HG03135 (cell line): ENCODE data around the gene INO80E.
A peak's percentile ranks its signal among the peaks of the same experiment; 100 is the strongest.

ENCODE experiments used
- ATAC-seq: cut with Tn5 transposase; IDR thresholded peaks from one replicate; pipeline ENCODE4 v1.9.1; 2021; ENCODE audit warnings: mild to moderate bottlenecking, moderate library complexity; ENCODE audit not compliant: unreplicated experiment

INO80E gene

DNA sequence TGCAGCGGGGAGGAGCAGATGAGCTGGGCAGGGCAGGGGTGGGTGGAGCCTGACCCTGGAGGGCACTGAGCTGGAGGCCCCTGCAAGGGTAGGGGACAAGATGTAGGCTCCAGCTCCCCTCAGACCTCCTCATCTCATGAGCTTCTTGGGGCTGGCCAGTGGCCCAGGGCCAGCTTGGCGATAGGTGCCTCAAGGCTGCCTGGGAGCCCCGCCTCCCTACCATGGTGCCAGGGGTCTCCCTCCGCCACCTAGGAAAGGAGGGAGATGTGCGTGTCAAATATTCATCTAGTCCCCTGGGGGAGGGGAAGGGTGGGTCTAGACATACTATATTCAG is 4.5 kb upstream of the INO80E start:
- ATAC-seq = no peak

DNA sequence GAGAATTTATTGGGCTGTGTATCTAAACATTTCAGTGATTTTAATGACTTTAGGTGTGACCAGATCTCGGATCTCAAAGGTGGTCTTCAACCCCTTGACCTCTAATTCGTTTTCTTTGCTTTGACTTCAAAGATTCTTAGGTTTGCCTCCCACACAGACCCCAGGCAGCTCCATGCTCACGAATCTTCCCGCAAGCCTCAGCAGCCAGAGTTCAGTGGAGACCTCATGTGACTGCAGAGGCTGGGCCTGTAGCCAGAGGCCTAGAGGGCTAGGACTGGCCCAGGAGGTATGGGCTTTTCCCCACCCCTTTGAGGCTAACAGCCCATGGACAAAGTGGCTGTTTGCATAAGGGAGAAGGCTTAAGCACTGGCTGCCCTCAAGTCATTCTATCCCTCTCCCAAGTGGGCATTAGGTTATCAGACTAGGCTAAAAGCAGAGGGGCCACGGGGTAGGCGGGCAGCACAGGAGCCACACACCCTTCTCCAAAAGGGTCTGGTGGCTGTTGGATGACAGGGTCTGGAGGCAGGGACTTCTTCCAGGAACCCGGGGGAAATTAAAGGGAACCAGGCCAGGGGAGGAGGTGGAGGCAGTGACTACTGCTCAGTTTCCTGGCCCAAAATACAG is 3.6 kb upstream of the INO80E start:
- ATAC-seq = no peak

DNA sequence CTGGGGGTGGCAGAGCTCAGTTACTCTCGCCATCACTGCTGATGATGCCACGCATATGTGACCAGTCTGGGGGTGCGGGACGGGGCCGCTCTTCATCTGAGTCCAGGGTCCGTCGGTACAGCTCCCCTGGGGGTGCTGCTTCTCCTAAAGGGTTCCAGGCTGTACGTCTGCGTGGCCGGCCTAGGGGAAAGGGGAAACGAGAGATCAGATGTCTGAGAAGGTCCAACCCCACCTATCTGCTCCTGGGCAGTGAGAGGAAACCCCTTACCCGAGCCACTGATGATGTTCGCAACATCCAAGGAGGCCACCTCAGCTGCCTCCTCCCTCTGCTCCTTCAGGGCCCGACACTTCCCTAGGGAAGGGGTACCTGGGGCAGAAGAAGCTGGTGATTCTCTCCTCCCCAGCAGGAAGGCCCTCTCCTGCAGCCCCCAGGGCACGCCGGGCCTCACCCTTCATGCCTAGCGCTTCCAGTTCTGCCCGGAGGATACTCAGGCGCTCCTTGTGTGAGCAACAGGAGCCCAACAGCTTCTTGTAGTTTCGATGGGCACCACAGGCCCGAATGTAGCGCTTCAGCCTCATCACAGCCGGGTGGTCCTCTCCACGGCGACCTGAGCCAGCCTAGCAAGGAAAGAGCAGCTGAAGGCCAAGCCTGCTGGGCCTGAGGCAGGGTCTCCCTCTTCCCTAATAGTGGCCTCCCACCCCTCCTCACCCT is 2.7 kb upstream of the INO80E start:
- ATAC-seq = no peak

DNA sequence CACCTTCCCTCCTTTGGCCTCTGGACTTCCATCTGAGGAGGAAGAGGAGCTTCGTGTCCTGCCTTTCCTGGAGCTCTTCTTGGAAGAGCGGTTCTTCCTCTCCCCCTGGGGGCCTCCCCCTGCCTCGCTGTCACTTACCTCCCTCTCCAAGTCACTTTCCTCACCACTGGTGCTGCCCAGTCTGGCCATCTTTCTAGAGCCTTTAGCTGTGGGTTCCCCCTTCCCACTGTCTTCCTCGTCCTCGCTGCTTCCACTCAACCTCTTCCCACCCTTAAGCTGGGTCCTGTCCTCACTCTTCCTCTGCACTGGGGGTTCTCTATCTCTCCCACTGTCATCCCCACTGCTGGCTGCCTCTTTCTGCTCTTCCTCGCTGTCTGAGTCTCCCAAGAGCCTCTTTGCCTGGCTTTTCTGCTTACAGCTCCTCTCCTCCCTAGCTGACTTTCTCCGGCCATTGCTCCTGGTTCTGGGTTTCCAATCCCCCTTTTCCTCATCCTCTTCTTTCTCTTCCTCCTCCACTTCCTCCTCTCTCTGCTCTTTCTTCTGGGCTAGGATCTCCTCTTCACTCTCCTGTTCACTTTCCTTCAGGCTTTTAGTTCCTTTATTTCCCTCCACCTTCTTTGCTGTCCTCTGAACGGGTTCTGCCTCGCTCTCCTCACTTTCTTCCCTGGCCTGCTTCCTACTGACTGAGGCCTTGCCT is 2.0 kb upstream of the INO80E start:
- no peak for ATAC-seq

DNA sequence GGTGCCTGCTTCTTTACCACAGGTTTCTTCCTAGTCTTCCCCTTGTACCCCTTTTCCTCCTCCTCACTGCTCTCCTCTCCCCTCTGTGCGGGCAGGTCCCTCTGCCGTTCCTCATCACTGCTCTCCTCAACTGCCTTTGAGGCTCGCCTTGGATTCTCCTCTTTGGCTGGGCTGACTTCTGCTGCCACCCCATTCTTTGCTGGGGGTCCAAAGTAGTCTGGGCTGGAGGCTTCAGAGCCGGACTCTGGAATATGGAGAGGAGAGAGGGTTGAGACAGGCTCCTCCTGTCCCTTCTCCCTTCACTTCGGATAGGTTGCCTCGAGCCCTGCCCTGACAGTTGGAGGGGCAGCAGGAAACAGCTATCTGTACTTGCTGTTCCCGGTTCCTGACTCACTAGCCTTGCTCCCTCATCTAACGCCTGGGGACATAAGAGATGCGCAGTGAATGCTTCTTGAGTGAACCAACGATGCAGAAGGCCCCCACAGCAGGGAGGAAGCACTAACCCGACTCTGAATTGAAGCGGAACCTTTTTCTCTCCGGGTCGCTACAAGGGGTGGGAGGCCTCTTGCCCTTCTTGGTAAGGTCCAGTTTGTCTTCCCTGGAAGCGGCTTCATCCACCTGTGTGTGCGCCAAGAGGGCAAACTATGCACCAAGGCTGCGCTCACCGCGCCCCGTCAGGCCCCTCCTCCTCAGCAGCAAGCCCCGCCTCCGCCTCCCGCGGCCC is 1.3 kb upstream of the INO80E start:
- peak; percentile 44 for ATAC-seq

DNA sequence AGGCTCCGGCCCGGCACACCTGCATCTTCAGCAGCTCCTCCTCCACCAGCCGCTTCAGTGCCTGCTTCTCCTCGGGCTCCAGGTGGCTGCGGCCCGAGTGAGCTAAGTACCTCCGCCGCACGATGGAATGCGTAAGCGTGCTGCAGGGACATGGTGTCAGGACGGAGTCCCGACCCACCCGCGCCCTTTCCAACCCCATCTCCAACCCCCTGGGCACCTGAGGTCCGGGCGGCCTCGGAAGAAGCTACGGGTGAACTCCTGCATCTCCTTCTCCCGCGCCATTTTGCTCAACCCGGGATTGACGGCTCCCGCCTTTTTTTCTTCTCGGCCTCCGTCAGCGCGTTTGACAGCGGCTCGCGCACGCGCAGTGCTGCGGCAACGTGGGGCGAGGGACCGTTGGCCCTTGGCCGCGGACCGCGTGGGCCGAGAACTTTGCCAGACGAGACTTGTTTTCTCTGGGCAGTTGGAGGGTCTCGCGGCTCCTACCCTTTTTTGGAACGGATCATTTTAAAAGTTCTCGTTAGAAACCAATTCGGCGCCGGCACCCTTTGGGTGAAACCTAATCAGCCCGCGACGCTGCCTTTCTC is 624 bp upstream of the INO80E start, which contains the start of gene HIRIP3:
Gene HIRIP3, minus strand, starts transcription at position 294 of the 587 bp plus-strand sequence. Its CDS starts 12 bp downstream, at position 282.
- ATAC-seq = peak; percentile 56

DNA sequence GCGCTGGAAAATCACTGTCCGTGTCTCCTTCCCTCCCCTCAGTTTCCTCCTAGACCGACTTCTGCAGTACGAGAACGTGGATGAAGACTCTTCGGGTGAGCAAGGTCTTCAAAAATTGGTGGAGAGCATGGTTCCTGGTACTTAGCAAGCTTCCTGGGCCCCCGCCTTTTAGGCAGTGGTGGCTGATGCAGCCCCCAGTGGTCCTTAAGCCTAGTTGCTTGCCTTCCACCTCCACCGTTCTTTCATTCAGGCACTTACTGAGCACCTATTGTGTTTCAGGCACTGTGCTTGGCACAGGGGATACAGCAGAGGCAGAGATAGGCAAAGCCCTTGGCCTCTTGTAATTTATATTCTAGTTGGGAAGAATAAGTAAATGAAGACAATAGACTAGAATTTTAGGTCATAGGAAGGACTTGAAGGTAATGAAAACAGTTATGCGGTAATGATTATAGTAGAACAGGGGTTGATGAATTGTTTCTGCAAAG is 767 bp downstream of the INO80E start:
- ATAC-seq = no peak

DNA sequence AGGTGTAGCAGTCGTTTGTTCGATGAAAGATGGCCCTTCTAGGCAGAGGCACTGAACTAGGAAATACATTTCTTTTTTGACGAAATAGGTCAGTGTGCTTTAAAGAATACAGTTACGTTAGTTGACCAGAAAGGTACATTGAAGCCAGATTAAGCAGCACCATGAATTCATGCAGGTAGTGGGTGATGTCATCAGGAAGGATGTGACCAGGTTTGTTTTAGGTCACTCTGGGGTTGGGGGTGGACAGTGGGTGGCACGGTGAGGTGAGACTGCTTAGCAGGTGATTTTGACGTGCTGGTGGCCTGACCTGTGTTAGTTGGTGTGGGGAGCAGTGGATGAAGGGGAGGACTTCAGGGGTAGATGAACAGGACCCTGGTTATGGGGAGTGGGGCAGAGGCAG is 3.6 kb downstream of the INO80E start:
- no peak for ATAC-seq

DNA sequence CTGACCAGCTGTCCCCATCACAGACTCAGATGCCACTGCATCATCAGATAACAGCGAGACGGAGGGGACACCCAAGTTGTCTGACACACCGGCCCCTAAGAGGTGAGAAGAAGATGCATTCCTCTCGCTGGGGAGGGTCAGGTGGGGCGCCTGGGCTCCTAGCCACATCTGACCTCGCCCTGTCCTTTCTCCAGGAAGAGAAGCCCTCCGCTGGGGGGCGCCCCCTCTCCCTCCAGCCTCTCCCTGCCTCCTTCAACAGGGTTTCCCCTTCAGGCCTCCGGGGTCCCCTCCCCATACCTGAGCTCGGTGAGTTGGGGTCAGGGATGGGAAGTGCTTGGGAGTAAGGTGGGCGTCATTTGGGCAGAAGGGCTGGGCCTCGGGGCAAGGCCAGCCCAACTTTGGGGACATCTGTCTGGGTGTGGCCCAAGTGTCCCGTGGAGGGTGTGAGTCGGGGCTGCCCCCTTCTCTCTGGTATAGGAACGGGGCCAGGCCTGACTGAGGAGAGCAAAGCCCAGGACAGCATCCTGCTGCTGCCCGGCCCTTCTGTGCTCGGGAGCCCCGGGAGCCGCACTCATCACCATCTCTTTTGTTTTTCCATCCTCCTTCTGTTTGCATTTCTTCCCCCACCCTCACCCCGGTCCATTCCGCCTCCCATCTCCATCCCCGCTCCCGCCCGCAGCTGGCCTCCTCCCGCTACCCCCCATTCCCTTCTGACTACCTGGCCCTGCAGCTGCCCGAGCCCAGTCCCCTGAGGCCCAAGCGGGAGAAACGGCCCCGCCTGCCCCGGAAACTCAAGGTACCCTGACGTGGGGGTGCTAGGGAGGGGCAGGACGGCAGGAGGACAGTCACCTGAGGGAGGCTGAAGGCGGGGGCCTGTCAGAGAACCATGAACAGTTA is 4.9 kb downstream of the INO80E start:
- ATAC-seq = no peak

DNA sequence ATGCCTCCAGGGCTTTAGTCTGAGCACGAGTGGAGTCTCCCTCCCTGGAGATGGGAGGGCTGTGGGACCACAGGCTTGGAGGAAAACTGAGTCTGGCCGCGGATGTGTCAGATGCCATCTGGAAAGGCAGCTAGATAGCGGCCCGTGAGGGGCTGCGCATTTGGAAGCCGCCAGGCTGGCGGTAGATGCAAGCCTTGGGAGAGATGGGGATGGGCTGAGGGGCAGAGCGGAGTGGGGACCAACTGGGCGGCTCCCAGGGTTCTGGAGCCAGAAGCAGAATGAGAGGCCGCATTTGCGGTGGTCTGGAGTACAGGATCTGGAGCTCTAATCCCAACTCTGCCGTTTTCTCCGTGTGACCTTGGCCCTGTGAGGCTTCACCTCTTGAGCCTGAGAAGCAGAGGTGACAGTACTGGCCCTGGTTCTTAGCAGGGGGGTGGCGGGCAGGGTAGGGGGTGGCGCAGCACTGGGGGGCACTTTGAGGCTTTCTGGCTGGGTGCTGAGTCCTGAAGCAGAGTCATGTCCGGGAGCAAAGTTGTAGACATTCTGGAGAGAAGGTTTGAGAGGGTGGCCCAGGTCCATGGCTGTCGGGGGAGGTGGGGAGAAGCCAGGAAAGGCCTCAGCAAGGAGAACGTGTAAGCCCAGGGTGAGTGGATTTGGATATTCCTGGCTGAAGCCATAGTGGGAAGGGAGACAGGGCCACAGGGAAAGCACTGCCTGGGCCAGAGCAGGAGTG is 6.7 kb downstream of the INO80E start:
- no peak for ATAC-seq

DNA sequence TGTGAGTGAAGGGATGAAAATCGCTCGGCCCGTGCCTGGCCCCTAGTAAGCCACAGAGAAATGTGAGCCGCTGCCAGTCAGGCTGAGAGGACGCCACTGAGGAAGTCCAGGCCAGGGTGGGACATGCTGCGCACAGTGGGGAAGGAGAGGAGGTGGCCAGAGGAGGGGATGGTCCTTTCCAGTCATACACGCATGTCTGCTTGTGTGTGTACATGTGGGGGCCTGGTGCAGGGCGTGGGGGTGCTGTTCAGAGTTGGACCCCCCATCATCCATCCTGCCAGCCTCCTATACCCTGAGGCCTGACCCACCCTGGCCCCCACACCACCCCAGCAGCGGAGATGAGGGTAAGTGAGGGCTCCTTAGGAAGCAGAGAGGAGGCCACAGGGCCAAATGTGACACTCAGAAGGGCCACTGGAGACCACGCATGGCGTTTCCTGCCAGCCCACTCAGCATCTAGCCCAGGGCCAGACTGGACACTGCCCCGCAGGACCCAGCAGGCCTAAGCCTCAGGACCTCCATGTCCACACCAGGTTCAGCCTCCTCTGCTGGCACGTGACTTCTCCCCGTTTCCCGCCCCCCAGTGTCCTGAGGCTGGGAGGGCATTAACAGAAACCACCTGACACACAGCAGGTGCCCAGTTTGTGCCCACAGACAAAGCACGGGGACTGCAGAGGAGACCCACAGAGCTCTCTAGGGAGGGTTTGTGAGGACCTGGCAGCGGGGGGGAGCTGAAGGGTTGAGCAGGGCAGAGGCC is 7.8 kb downstream of the INO80E start:
- ATAC-seq = no peak

DNA sequence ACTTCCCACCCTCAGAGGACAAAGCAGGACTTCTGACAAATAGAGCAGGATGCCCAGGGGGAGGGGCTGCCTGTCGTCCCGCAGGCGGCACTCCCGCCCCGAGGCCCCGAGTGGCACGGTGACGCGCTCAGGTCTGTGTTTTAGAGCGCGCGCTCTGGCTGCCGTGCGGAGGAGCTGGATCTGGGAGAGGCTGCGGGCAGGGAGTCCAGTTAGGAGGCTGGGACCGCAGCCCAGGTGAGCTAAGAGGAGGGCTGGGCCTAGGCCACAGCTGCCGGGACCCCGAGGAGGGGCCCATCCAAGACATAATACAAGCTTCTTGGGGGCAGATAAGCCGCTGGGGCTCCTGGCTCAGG is 8.4 kb downstream of the INO80E start:
- ATAC-seq = no peak

DNA sequence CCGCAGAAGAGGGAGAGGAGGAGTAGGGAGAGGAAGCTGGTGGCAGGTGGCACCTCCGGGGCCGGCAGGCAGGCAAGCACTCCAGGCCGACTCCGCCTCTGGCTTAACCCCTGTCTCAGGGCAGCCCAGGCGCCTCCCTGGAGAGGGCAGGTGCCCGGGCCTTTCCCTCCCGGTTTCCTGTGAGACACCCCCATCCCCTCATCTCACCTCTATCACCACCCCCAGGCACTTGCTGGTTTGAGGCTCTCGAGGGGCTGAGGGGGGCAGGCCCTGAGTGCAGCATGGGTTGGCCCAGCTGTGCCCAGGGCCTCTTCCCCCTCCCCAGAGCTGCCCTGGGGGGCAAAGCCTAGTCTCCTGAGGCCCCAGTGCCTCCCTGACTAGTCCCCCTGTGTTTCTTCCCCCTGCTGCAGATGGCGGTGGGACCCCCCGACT is 8.8 kb downstream of the INO80E start:
- ATAC-seq = no peak

DNA sequence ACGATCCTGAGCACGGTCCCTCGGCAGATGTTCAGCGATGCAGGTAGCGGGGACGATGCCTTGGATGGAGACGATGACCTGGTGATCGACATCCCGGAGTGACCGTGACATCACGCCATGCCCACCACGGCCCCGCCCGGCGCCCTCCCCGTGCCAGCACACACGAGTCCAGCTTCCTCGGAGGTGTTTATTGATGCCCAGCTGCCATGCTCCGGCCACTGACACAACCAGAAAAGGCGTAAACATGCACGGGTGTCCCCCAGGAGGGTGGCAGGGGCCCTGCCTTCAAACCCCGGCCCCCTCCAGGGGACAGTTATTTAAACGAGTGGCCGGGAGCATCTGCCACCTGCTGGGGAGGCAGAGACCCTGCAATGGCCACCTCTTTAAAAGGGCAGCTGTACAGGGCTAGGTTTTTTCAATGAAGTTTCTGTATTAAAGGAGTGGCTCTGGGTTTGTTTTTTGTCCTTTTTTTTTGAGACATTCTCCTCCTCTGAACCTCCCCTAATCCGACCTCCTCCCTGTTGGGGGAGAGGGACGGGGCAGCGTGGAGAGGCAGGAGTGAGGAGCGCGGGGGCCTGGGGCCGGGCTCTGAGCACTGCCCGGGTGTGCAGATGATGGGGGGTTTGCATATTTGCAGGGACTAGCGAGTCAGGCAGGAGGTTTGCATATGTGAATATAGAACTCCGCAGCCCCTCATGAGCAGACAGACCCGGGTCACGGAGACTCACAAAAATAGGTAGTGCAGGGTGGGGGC is 9.5 kb downstream of the INO80E start:
- ATAC-seq = no peak

DNA sequence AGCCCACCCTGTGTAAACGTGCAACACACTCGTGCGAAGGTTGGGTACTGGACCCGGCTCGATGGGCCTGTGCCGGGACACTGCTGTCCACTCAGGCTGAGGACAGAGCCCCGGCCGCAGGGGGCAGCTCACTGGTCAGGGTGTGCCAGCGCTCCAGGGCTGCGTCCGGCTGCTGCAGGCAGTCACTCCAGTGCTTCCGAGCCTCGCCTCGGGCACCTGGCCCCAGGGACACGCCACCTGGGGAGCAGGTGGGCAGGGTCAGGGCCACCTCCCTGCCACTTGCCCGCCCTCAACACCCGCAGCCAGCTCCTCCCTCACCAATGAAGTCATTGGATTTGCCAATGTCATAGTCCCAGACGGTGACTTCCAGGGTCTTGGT is 10.0 kb downstream of the INO80E start:
- ATAC-seq = no peak

DNA sequence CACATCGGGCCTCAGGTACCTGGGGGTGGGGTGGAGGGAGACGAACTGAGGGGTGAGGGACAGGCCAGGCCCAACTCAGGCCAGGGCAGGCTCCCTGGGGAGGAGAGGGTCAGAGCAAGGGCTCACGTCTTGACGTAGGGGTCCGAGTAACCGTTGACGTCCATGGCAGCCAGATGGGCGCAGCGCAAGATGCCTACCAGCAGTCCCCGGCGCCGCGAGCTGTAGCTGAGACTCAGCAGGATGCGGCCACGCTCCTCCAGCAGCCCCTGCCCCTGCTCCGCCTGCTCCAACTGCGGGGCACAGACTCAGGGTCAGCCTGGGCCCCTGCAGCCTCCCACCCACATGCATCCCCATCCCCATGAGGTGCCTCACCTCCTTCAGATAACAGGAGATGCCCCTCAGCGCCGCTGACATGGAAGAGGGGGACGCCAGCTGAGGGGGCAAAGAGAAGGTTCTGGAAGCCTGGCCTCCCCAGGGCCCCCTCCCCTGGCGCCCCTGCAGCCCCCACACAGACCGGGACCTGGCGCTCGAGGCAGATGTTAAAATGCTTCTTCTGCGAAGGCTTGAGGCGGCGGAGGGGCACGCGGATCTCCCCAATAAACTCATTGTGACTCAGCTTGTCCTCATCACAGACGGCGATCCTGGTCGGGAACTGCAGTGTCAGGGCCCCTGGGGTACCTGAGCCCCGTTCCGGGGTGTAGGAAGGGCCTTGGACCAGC is 10.8 kb downstream of the INO80E start:
- no peak for ATAC-seq

DNA sequence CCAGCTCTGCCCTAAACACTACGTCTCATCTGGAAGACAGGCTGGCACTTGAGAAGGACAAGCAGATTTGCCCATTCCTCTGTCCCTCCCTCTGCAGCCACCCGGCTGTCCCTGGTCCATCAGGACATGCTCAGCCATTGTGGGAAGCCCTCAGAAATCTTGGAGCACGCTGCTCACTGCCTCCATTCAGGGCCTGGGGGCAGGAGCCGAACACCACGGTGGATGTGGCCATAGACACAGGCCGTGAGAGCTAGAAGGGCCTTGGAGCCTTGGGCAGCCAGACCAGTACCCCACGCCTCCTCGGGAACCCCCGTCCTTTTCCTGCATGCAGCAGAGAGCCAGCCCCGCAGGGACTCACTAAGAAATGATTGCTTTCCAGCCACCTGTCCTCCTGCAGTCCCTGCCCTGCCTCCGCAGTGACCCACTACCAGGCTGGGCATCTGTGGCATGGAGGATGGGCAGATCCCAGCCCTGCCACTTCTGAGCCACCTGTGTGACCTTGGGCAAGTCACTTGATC is 11.4 kb downstream of the INO80E start:
- no peak for ATAC-seq
